Middle frontal gyrus (tissue), 1 donor: ENCODE measurements around the gene AGPAT3.
"Not testable (repeated sequence)": the region's sequence is repeated elsewhere in the genome, so short reads cannot be mapped to it uniquely, and the experiment has no call there.

Source experiments
- DNase-seq: peaks from one replicate; pipeline ENCODE4 v3.0.0-alpha.2; 2015; ENCODE audit warnings: low spot score; ENCODE audit errors: extremely low spot score

The AGPAT3 gene

GRCh38 chr21:43864962-43865539 lies at the start of gene AGPAT3:
TSS of gene AGPAT3 (plus strand) at chr21:43865223. CDS start at chr21:43959682, 94,459 bp downstream.
- DNase-seq: no peak

- no peak for DNase-seq
Measured at GRCh38 chr21:43815991-43816390, 49.0 kb upstream of the AGPAT3 start.

GRCh38 chr21:43816611-43817071 lies 48.4 kb upstream of the AGPAT3 start:
- no peak for DNase-seq

- DNase-seq: no peak
Measured at GRCh38 chr21:43817157-43818086, 47.6 kb upstream of the AGPAT3 start.

GRCh38 chr21:43818685-43819084 lies 46.3 kb upstream of the AGPAT3 start:
- DNase-seq: no peak

- no peak for DNase-seq
Measured at GRCh38 chr21:43819511-43820405, 45.3 kb upstream of the AGPAT3 start.

GRCh38 chr21:43820466-43820865 lies 44.6 kb upstream of the AGPAT3 start:
- no peak for DNase-seq

GRCh38 chr21:43822166-43822565 lies 42.9 kb upstream of the AGPAT3 start:
- not testable (repeated sequence) for DNase-seq

GRCh38 chr21:43822741-43823140 lies 42.3 kb upstream of the AGPAT3 start:
- DNase-seq: not testable (repeated sequence)

- peak; percentile 53 for DNase-seq
Measured at GRCh38 chr21:43824333-43825241, 40.4 kb upstream of the AGPAT3 start.

- DNase-seq: no peak
Measured at GRCh38 chr21:43825242-43825935, 39.6 kb upstream of the AGPAT3 start.

- DNase-seq: no peak
Measured at GRCh38 chr21:43825936-43826622, 38.9 kb upstream of the AGPAT3 start.

- no peak for DNase-seq
Measured at GRCh38 chr21:43826623-43826974, 38.4 kb upstream of the AGPAT3 start.

GRCh38 chr21:43827015-43827611 lies 37.9 kb upstream of the AGPAT3 start:
- no peak for DNase-seq

- DNase-seq: no peak
Measured at GRCh38 chr21:43829161-43829560, 35.9 kb upstream of the AGPAT3 start.

- DNase-seq: no peak
Measured at GRCh38 chr21:43829575-43830119, 35.4 kb upstream of the AGPAT3 start.

GRCh38 chr21:43832158-43832550 lies 32.9 kb upstream of the AGPAT3 start:
- DNase-seq: no peak

- DNase-seq: no peak
Measured at GRCh38 chr21:43832648-43833047, 32.4 kb upstream of the AGPAT3 start.
